Measurements from ENCODE around the gene RPL10.

RPL10 gene

DNA sequence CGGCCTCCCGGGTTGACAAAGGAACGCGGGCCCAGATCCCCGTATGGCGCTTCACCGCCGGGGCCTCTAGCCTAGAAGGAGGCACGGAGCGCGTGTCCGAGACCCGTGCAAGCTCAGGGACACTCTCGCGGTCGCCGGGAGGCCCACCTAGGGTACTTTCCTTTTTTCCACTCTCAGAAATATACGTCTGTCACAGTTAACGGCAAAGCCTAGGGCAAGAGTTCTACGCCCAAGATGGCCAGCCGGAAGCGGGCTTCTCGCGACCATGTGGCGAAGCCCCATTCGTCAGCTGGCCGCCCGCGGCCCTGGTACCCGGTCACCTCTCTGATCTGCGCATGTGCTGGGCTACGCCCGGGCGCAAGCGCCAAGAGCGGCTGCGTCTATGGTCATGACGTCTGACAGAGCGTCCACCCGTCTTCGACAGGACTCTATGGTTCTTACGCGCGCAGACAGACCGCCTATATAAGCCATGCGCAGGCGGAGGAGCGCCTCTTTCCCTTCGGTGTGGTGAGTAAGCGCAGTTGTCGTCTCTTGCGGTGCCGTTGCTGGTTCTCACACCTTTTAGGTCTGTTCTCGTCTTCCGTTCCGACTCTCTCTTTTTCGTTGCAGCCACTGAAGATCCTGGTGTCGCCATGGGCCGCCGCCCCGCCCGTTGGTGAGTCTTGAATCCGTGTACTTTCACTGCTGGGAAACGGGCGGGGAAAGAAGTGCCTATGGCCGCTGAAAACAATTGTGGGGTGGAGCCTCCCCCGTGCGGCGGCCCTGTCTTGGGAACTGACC lies at the start of gene RPL10:
Gene RPL10 (plus strand): TSS at position 490 of the 780 bp plus-strand sequence. CDS start 143 bp downstream, at position 633.
- H3K36me3 ChIP-seq (ENCODE audit: insufficient read depth, low read length), result peaks cover 13% of the 10 kb centered on the region; the same call in 1 of the 2 replicates
- H3K9me3 ChIP-seq (ENCODE audit: control insufficient read depth, insufficient read depth, low read length), result no peaks in the 10 kb centered on the region
- no peaks in the 10 kb centered on the region; the same call in 1 of the 2 replicates for H3K4me1 ChIP-seq (ENCODE audit: insufficient read depth, low read length)
- peak within 1 kb of the TSS; percentile 93 for H3K9ac ChIP-seq (ENCODE audit: low read depth, low read length)

DNA sequence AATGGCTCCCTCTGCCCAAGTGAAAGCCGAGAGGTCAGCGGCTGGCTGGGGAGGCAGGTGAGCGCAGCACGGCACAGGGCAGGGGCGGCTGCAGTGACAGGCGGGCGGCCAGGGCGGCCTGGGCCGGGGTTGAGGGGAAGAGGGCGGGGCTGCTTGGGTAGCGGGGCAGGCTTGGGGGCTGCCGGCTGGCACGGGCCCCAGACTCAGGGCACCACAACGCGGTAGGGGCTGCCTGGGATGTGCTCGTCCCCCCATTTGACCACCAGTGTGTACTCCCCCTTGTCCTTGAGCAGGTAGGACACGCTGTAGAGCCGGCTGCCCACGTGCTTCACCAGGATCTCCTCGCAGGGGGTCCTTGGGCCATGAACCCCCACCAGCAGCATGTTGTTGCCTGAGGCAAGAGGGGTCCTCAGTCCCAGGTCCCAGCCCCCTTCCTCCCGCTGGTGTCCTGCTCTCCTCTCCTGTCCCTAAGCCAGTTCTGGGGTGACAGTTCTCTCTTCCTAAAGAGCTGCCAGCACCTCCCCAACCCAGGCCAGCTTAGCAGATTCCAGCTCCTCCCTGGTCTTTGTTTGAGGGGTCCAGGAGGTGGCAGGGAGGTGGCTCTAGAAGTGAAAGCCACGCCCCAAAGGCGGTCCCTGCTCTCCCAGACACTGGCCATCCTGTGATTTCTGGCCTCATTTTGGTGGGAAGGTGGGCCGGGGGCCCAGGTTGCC lies 49.4 kb upstream of the RPL10 start:
- Histone ChIP-seq H3K9ac (ENCODE audit: low read depth, low read length) (no peak overlapping the region), H3K9me3 (ENCODE audit: control insufficient read depth, insufficient read depth, low read length) (no peaks in the 10 kb centered on the region), H3K4me1 (ENCODE audit: insufficient read depth, low read length) (peaks cover 3% of the 10 kb centered on the region; the same call in 1 of the 2 replicates), H3K36me3 (ENCODE audit: insufficient read depth, low read length) (peaks cover 30% of the 10 kb centered on the region)

DNA sequence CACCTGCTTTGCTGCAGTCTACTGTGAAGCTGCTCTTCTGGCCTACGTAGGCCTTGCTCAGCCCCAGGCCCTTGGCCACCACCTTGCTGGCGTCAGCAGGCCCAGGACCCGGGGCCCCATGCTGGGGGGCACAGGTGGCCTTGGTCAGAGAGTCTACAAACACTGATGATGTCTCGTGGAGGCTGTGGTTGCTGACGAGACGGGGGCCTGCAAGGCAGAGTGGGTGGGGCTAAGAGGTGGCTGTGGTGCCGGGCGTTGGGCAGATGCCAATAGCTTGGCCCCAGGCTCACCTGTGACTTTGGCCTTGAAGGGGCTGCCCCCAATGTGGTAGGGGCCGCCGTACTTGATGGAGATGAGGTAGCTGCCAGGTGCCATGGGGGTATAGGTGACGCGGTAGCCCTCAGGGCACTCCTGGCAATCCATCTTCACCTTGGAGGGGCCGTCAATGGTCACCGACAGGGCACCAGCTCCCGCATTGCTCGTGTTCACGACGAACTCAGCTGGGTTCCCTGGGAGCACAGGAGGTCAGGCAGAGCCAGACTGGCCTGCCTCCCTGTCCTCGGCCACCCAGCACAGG lies 48.7 kb upstream of the RPL10 start:
- no peaks in the 10 kb centered on the region for H3K9me3 ChIP-seq (ENCODE audit: control insufficient read depth, insufficient read depth, low read length)
- peaks cover 36% of the 10 kb centered on the region for H3K36me3 ChIP-seq (ENCODE audit: insufficient read depth, low read length)
- H3K4me1 ChIP-seq (ENCODE audit: insufficient read depth, low read length), result peaks cover 3% of the 10 kb centered on the region; the same call in 1 of the 2 replicates
- H3K9ac ChIP-seq (ENCODE audit: low read depth, low read length), result no peak overlapping the region

DNA sequence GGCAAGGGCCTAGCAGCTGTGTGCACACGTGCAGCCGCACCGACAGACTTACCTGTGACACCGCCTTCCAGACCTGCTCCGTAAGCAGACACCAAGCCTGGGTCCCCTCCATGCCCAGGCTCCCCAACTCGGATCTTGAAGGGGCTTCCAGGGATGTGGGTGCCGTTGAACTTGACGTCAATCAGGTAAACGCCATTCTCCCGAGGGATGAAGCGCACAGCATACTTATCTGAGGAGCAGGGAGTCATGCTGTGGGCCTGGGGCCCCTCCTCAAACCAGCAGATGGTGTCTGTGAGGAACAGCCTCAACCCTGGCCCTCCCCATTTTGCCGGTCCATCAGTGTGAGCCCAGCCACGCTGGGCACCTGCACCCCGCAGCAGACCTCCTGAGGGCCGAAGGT lies 48.2 kb upstream of the RPL10 start:
- H3K36me3 ChIP-seq (ENCODE audit: insufficient read depth, low read length), result peaks cover 36% of the 10 kb centered on the region
- no peaks in the 10 kb centered on the region for H3K9me3 ChIP-seq (ENCODE audit: control insufficient read depth, insufficient read depth, low read length)
- H3K4me1 ChIP-seq (ENCODE audit: insufficient read depth, low read length), result peaks cover 3% of the 10 kb centered on the region; the same call in 1 of the 2 replicates
- H3K9ac ChIP-seq (ENCODE audit: low read depth, low read length), result no peak overlapping the region

DNA sequence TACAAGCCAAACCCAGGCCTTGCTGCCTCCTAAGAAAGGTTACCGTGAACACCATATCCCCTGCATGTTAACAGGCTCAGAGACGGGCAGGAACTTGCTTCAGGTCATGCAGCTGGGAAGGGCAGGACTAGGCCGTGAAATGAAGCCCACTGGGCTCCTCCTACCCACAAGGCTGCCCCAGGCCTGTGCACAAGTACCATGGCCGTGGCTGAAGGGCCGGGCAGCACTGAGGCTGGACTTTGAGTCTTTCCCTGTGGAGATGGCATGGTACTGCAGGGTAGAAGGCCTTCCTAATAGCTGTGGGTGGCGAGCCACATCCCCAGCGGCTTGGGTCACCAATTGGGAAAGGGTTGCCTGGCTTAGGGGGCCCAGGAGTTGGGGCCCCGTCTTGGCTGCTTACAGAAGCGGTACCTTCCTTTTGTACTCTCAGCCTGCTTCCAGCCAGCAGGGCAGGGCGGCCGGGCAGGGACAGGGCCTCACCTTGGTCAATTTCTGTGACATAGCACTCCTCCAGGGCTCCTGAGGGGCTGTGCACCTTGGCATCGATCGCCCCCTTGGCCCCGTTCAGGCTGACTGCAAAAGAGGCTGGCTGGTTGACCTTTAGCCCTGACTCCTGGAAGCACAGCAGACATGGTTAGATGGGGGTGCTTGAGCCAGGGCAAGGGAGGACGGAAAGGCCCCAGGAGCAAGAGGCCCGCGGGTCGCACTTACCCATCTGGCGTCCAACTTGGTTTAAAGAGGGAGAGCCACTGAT lies 47.6 kb upstream of the RPL10 start:
- H3K4me1 ChIP-seq (ENCODE audit: insufficient read depth, low read length), result peaks cover 3% of the 10 kb centered on the region; the same call in 1 of the 2 replicates
- peaks cover 37% of the 10 kb centered on the region for H3K36me3 ChIP-seq (ENCODE audit: insufficient read depth, low read length)
- no peaks in the 10 kb centered on the region for H3K9me3 ChIP-seq (ENCODE audit: control insufficient read depth, insufficient read depth, low read length)
- H3K9ac ChIP-seq (ENCODE audit: low read depth, low read length), result no peak overlapping the region

DNA sequence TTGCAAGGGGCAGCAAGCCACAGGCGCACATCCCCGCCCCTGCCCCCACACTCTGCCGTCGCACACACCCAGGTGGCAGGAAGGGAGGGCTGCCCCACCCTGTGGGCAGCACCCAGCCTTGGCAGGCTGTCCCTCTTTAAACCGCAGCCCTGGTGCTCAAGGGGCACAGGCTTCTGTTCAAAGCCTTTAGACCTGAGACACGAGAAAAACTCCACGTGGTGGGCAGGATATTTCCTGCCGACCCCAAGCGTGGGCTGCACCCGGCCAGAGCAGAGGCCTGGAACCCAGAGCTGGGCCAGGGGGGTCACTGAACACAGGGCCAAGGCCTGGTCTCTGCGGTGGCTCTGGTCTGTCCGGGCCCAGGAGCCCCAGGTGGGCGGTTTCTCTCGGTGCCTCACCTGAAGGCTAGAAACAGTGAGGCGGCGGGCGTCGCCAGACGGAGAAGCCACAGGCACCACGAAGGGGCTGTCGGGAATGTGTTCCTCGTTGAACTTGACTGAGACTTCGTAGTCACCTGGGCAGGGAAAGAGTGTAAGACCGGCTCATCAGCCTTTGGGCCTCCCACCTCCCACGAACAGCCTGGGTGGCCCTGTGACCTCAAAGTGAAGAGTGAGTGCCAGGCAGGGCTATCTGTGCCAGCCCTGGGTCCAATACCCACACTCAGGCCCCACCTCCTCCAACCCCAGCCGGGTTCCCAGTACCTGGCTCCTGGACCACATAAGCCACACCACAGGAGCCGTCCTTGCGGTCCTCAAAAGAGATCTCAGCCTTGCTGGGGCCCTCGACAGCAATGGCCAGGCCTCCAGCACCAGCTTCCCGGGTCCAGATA lies 46.8 kb upstream of the RPL10 start:
- Histone ChIP-seq H3K36me3 (ENCODE audit: insufficient read depth, low read length) (peaks cover 43% of the 10 kb centered on the region), H3K4me1 (ENCODE audit: insufficient read depth, low read length) (peaks cover 3% of the 10 kb centered on the region; the same call in 1 of the 2 replicates), H3K9ac (ENCODE audit: low read depth, low read length) (no peak overlapping the region), H3K9me3 (ENCODE audit: control insufficient read depth, insufficient read depth, low read length) (no peaks in the 10 kb centered on the region)

DNA sequence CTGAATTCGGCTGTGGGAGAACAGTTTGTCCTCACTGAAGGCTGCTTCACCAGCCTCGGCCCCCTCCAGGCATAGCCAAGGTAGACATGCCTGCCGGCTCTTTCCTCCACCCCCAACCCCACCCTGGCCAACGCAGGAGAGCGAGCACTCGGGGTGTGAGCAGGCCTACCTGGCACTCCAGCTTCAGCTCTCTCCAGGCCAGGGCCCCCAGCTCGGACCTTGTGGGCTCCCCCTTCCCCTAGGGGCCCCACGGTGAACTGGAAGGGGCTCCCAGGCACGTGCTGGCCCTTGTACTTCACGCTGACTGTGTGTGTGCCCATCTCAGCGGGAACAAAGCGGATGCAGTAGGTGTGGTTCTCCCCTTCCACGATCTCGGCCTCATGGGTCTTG lies 46.2 kb upstream of the RPL10 start:
- H3K36me3 ChIP-seq (ENCODE audit: insufficient read depth, low read length), result peaks cover 49% of the 10 kb centered on the region
- H3K9ac ChIP-seq (ENCODE audit: low read depth, low read length), result no peak overlapping the region
- peaks cover 3% of the 10 kb centered on the region; the same call in 1 of the 2 replicates for H3K4me1 ChIP-seq (ENCODE audit: insufficient read depth, low read length)
- no peaks in the 10 kb centered on the region for H3K9me3 ChIP-seq (ENCODE audit: control insufficient read depth, insufficient read depth, low read length)

DNA sequence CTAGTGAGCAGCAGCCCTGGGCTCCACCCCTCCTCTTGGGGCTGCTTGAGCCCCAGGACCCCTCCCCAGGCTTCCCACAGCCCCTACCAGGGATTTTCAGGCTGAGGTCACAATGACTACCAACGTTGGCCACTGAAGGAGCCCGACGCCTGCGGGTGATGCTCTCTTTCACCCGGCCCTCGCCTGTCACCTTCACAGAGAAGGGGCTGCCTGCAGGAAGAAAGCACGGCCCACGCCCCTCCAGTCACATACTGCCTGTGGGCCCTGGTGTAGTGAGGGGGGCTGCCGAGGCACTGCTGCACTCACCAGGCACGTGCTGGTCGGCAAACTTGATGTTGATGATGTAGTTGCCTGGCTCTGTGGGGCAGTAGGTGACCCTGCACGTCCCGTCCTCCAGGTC lies 45.7 kb upstream of the RPL10 start:
- no peak overlapping the region for H3K9ac ChIP-seq (ENCODE audit: low read depth, low read length)
- peaks cover 53% of the 10 kb centered on the region for H3K36me3 ChIP-seq (ENCODE audit: insufficient read depth, low read length)
- no peaks in the 10 kb centered on the region for H3K9me3 ChIP-seq (ENCODE audit: control insufficient read depth, insufficient read depth, low read length)
- no peaks in the 10 kb centered on the region; the same call in 1 of the 2 replicates for H3K4me1 ChIP-seq (ENCODE audit: insufficient read depth, low read length)

DNA sequence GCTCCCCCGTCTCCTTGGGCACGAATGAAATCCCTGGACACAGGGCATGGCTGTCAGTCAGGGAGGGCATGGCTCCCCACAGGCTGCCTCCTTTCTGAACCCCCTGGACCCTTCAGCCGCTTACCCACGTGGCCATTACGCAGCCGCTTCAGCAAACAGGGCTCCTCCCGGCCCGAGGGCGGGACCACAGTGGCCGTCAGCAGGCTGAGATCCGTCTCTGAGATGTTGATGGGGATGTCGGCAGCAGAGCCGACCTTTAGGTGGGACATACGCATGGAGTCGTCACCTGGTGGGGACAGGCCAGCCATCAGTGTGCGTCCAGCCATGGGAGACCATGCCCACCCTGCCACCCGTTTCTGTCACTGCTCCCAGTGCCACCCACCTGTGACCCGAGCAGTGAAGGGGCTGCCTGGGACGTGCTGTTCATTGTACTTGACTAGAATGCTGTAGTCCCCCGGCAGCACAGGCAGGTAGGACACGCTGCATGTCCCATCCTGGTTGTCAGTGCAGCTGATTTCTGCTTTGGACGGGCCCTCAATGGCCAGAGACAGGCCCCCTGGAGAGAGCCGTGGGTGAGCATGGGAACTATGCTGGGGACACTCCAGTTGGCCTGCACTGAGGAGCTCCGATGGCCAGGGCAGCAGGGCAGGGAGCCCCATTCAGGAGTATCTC lies 44.9 kb upstream of the RPL10 start:
- H3K9me3 ChIP-seq (ENCODE audit: control insufficient read depth, insufficient read depth, low read length), result no peaks in the 10 kb centered on the region
- H3K4me1 ChIP-seq (ENCODE audit: insufficient read depth, low read length), result no peaks in the 10 kb centered on the region
- peaks cover 58% of the 10 kb centered on the region for H3K36me3 ChIP-seq (ENCODE audit: insufficient read depth, low read length)
- H3K9ac ChIP-seq (ENCODE audit: low read depth, low read length), result no peak overlapping the region

DNA sequence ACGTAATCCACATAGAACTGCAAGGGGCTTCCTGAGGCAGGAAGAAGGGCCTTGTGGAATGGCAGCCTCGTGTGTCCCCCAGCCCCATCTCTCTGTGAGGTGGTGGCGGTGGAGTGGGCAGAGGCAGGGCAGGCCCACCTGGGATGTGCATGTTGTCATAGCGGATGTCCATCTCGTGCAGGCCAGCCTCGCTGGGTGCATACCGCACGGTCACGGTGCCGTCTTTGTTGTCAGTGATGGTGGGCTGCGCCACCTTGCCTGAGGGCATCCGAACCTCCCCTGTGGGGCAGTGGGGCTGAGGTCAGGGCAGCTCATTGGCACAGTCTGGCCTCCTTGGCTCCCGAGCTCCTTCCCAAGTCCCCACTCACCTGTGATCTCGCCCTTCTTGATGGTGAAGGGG lies 44.2 kb upstream of the RPL10 start:
- no peaks in the 10 kb centered on the region for H3K4me1 ChIP-seq (ENCODE audit: insufficient read depth, low read length)
- H3K36me3 ChIP-seq (ENCODE audit: insufficient read depth, low read length), result peaks cover 64% of the 10 kb centered on the region
- no peak overlapping the region for H3K9ac ChIP-seq (ENCODE audit: low read depth, low read length)
- no peaks in the 10 kb centered on the region for H3K9me3 ChIP-seq (ENCODE audit: control insufficient read depth, insufficient read depth, low read length)

DNA sequence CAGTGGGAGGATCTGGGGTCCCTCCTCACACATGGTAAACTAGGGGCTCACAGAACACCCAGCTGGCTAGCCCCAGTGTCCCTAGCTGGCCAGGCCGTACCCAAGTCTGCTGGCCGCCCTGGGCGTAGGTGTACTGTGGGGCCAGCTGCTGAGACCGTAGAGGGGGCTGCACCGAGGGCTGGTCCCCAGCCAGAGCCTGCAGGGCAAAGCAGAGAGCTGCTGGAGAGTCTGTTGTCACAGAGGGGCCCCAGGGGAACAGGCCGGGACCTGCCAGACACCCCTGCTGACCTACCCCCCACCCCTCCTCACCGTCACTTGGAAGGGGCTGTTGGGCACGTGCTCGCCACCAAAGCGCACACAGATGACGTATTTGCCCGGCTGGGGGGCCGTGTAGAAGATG lies 43.7 kb upstream of the RPL10 start:
- Histone ChIP-seq H3K9ac (ENCODE audit: low read depth, low read length) (no peak overlapping the region), H3K36me3 (ENCODE audit: insufficient read depth, low read length) (peaks cover 69% of the 10 kb centered on the region), H3K9me3 (ENCODE audit: control insufficient read depth, insufficient read depth, low read length) (no peaks in the 10 kb centered on the region), H3K4me1 (ENCODE audit: insufficient read depth, low read length) (no peaks in the 10 kb centered on the region)

DNA sequence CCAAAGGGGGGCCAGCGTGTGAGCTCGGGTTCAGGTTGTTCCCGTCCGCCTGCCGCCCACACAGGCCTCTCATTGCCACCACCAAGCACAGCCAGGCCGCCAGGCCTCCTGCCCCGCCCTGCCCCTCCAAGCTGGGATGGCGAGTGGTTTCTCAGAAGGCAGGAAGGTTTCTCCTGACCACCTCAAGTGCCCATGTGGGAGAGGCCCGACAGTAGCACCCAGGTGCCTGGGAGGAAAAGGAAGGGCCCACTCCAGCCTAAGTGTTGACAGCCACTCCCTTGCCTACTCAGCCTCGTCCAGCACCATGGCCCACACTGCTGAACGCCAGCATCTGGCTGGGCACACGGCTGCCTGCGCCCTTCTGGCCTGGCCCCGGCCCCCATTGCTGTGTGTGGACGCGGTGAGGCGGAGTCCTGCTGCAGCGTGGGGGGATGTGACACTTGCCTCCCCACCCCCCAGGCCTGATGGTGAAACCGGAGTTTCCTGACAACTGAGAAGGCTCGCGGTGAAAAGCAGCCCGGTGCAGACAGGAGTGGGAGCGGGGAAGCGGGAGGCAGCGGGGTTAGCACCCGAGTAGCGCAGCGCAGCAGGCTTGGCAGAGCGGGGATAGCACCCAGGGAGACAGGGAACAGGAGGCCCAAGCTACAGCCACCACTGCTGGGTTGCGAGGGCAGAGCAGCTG lies 42.9 kb upstream of the RPL10 start:
- H3K9me3 ChIP-seq (ENCODE audit: control insufficient read depth, insufficient read depth, low read length), result no peaks in the 10 kb centered on the region
- no peaks in the 10 kb centered on the region for H3K4me1 ChIP-seq (ENCODE audit: insufficient read depth, low read length)
- peaks cover 70% of the 10 kb centered on the region for H3K36me3 ChIP-seq (ENCODE audit: insufficient read depth, low read length)
- no peak overlapping the region for H3K9ac ChIP-seq (ENCODE audit: low read depth, low read length)

DNA sequence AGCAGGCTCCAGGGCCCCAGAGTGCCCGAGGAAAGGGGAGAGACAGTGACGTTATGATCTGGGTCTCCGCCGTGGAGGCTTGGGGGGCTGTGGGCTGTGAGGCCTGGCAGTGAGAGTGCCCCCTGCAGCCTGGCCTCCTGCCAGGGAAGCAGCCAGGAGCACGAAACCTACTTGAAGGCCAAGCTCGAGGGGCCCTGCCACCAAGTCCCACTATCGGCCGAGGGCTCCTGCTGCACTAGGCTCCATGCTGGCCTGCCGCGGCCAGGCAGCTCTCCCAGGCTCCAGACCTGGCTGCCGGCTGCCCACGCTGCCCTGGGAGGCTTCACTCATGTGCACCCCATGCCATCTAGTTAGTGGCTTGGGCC lies 42.4 kb upstream of the RPL10 start:
- Histone ChIP-seq H3K36me3 (ENCODE audit: insufficient read depth, low read length) (peaks cover 71% of the 10 kb centered on the region), H3K9me3 (ENCODE audit: control insufficient read depth, insufficient read depth, low read length) (no peaks in the 10 kb centered on the region), H3K9ac (ENCODE audit: low read depth, low read length) (no peak overlapping the region), H3K4me1 (ENCODE audit: insufficient read depth, low read length) (no peaks in the 10 kb centered on the region)
